Measurements from ENCODE around the gene SMIM5. TPM values are rescaled to one million over a fixed set of nuclear protein-coding genes. Genes with fewer than 3 reads are reported as not detected.

SMIM5 gene
- total and polyA plus RNA-seq, 2 of the 13 experiments (the other 11 are each of a cell fraction or from before 2014, with no cell fraction given), result not detected

- TF ChIP-seq ZSCAN30 (CRISPR knock-in tag; IDR thresholded peaks at IDR 0.05) (no peak), MNT (IDR thresholded peaks at IDR 0.05) (no peak; the same call in 1 of the 2 replicates), NR2C2 (CRISPR knock-in tag; IDR thresholded peaks at IDR 0.05; ENCODE audit: borderline replicate concordance) (no peak), ZNF557 (CRISPR knock-in tag; IDR thresholded peaks at IDR 0.05) (0 out of 2 replicates have a peak, but pooled peaks have one; percentile 30), ZFX (CRISPR knock-in tag; IDR thresholded peaks at IDR 0.05; ENCODE audit: low read depth) (peak; percentile 46; the same call in 1 of the 2 replicates), ZNF773 (CRISPR knock-in tag; IDR thresholded peaks at IDR 0.05; ENCODE audit: borderline replicate concordance) (peak; percentile 20; the same call in 1 of the 2 replicates), RBM39 (IDR thresholded peaks at IDR 0.05; ENCODE audit: low read depth, low read length, poor library complexity, severe bottlenecking) (peak; percentile 38), PHB2 (IDR thresholded peaks at IDR 0.05; ENCODE audit: partially characterized antibody) (no peak), ZNF263 (CRISPR knock-in tag; IDR thresholded peaks at IDR 0.05) (peak; percentile 89), KDM5B (CRISPR knock-in tag; IDR thresholded peaks at IDR 0.05; ENCODE audit: borderline replicate concordance) (0 out of 2 replicates have a peak, but pooled peaks have one; percentile 19), MEIS1 (CRISPR knock-in tag; IDR thresholded peaks at IDR 0.05; ENCODE audit: borderline replicate concordance) (no peak), ZFP37 (CRISPR knock-in tag; IDR thresholded peaks at IDR 0.05; ENCODE audit: borderline replicate concordance) (no peak), MIER3 (CRISPR knock-in tag; IDR thresholded peaks at IDR 0.05; ENCODE audit: borderline replicate concordance) (0 out of 2 replicates have a peak, but pooled peaks have one; percentile 65), FOXO1 (CRISPR knock-in tag; IDR thresholded peaks at IDR 0.05) (peak; percentile 34; the same call in 1 of the 2 replicates), HHEX (CRISPR knock-in tag; IDR thresholded peaks at IDR 0.05) (0 out of 2 replicates have a peak, but pooled peaks have one; percentile 16), ZNF512 (CRISPR knock-in tag; IDR thresholded peaks at IDR 0.05) (no peak), BRD4 (CRISPR knock-in tag; IDR thresholded peaks at IDR 0.05) (peak; percentile 69; the same call in 1 of the 2 replicates), ZNF746 (CRISPR knock-in tag; IDR thresholded peaks at IDR 0.05) (0 out of 2 replicates have a peak, but pooled peaks have one; percentile 52)
- TF ChIP-seq, protein P1, sequence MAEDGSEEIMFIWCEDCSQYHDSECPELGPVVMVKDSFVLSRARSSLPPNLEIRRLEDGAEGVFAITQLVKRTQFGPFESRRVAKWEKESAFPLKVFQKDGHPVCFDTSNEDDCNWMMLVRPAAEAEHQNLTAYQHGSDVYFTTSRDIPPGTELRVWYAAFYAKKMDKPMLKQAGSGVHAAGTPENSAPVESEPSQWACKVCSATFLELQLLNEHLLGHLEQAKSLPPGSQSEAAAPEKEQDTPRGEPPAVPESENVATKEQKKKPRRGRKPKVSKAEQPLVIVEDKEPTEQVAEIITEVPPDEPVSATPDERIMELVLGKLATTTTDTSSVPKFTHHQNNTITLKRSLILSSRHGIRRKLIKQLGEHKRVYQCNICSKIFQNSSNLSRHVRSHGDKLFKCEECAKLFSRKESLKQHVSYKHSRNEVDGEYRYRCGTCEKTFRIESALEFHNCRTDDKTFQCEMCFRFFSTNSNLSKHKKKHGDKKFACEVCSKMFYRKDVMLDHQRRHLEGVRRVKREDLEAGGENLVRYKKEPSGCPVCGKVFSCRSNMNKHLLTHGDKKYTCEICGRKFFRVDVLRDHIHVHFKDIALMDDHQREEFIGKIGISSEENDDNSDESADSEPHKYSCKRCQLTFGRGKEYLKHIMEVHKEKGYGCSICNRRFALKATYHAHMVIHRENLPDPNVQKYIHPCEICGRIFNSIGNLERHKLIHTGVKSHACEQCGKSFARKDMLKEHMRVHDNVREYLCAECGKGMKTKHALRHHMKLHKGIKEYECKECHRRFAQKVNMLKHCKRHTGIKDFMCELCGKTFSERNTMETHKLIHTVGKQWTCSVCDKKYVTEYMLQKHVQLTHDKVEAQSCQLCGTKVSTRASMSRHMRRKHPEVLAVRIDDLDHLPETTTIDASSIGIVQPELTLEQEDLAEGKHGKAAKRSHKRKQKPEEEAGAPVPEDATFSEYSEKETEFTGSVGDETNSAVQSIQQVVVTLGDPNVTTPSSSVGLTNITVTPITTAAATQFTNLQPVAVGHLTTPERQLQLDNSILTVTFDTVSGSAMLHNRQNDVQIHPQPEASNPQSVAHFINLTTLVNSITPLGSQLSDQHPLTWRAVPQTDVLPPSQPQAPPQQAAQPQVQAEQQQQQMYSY (CRISPR knock-in tag; IDR thresholded peaks at IDR 0.05), result no peak
- TF ChIP-seq, protein P2, sequence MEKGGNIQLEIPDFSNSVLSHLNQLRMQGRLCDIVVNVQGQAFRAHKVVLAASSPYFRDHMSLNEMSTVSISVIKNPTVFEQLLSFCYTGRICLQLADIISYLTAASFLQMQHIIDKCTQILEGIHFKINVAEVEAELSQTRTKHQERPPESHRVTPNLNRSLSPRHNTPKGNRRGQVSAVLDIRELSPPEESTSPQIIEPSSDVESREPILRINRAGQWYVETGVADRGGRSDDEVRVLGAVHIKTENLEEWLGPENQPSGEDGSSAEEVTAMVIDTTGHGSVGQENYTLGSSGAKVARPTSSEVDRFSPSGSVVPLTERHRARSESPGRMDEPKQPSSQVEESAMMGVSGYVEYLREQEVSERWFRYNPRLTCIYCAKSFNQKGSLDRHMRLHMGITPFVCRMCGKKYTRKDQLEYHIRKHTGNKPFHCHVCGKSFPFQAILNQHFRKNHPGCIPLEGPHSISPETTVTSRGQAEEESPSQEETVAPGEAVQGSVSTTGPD (CRISPR knock-in tag; IDR thresholded peaks at IDR 0.05), result peak; percentile 59; the same call in 1 of the 2 replicates
These were observed 22.9 kb upstream of the SMIM5 start (continued) for GRCh38 chr17:75610103-75610984.

All from HepG2 (cell line).